ENCODE data around the gene RHPN2.
"Not testable (repeated sequence)": the region's sequence is repeated elsewhere in the genome, so short reads cannot be mapped to it uniquely, and the experiment has no call there.

GRCh38 chr19:33010891-33011290 is 53.8 kb downstream of the RHPN2 start:
- TF ChIP-seq LEF1 (IDR thresholded peaks at IDR 0.05; ENCODE audit: borderline replicate concordance); ELF4 (IDR thresholded peaks at IDR 0.05); FOXM1 (IDR thresholded peaks at IDR 0.05; ENCODE audit: borderline replicate concordance); ZNF384 (IDR thresholded peaks at IDR 0.05): not testable (repeated sequence)
